HG02973 (cell line): ENCODE data around the gene KRT80.

ENCODE experiments used
- ATAC-seq: cut with Tn5 transposase; IDR thresholded peaks from one replicate; pipeline ENCODE4 v1.9.1; 2021; ENCODE audit warnings: moderate library complexity; ENCODE audit not compliant: unreplicated experiment

The KRT80 gene

GRCh38 chr12:52141875-52142274 is 49.9 kb downstream of the KRT80 start:
- no peak for ATAC-seq

GRCh38 chr12:52141306-52141705 is 50.5 kb downstream of the KRT80 start:
- no peak for ATAC-seq

GRCh38 chr12:52139579-52140062 is 52.2 kb downstream of the KRT80 start:
- no peak for ATAC-seq

GRCh38 chr12:52139147-52139546 is 52.7 kb downstream of the KRT80 start:
- no peak for ATAC-seq

GRCh38 chr12:52137746-52138145 is 54.1 kb downstream of the KRT80 start:
- ATAC-seq: no peak

GRCh38 chr12:52132754-52133161 is 59.1 kb downstream of the KRT80 start:
- no peak for ATAC-seq

- no peak for ATAC-seq
These were observed 61.1 kb downstream of the KRT80 start for GRCh38 chr12:52130711-52131110.

GRCh38 chr12:52127683-52128450 is 63.9 kb downstream of the KRT80 start:
- ATAC-seq: no peak

GRCh38 chr12:52126605-52127578 is 64.9 kb downstream of the KRT80 start:
- no peak for ATAC-seq

GRCh38 chr12:52126050-52126604 is 65.7 kb downstream of the KRT80 start:
- ATAC-seq: no peak

- ATAC-seq: no peak
These were observed 66.3 kb downstream of the KRT80 start for GRCh38 chr12:52125476-52125900.

GRCh38 chr12:52123487-52124186 is 68.2 kb downstream of the KRT80 start:
- no peak for ATAC-seq

- no peak for ATAC-seq
These were observed 68.9 kb downstream of the KRT80 start for GRCh38 chr12:52122904-52123303.

GRCh38 chr12:52122540-52122871 is 69.3 kb downstream of the KRT80 start:
- ATAC-seq: no peak

GRCh38 chr12:52121824-52122539 is 69.8 kb downstream of the KRT80 start:
- ATAC-seq: no peak

GRCh38 chr12:52120951-52121823 is 70.6 kb downstream of the KRT80 start:
- no peak for ATAC-seq

- no peak for ATAC-seq
These were observed 72.2 kb downstream of the KRT80 start for GRCh38 chr12:52119398-52120254.
